Fibroblast of mammary gland (primary cell): ENCODE results near the gene SLC25A11.
"Not testable (repeated sequence)": the region's sequence is repeated elsewhere in the genome, so short reads cannot be mapped to it uniquely, and the experiment has no call there.

Source experiments
- DNase-seq: peaks from one replicate; pipeline ENCODE4 v3.0.0-alpha.2; 2010; ENCODE audit warnings: low read depth
- H3K4me3 ChIP-seq: 2 replicates; pipeline ENCODE4 v1.5.1; 2011; ENCODE audit warnings: low read depth, mild to moderate bottlenecking, low read length, moderate library complexity; ENCODE audit not compliant: control insufficient read depth
- TF ChIP-seq, protein P1 (sequence below): conservative IDR thresholded peaks from 2 replicates; pipeline ENCODE4 v1.5.1; 2011; ENCODE audit warnings: low read depth, low read length, inconsistent platforms; ENCODE audit not compliant: control insufficient read depth, insufficient read depth

The SLC25A11 gene

DNA sequence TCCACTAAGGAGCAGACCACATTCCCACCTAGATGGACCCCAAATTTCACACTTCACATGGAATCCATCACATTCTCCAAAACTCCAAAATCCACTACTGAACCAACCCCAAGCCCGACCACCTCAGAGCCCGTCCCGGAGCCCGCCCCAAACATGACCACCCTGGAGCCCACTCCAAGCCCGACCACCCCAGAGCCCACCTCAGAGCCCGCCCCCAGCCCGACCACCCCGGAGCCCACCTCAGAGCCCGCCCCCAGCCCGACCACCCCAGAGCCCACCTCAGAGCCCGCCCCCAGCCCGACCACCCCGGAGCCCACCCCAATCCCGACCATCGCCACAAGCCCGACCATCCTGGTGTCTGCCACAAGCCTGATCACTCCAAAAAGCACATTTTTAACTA lies 6.2 kb downstream of the SLC25A11 start:
- DNase-seq, result no peak
- no peak overlapping the region for H3K4me3 ChIP-seq
- TF ChIP-seq, protein P1, sequence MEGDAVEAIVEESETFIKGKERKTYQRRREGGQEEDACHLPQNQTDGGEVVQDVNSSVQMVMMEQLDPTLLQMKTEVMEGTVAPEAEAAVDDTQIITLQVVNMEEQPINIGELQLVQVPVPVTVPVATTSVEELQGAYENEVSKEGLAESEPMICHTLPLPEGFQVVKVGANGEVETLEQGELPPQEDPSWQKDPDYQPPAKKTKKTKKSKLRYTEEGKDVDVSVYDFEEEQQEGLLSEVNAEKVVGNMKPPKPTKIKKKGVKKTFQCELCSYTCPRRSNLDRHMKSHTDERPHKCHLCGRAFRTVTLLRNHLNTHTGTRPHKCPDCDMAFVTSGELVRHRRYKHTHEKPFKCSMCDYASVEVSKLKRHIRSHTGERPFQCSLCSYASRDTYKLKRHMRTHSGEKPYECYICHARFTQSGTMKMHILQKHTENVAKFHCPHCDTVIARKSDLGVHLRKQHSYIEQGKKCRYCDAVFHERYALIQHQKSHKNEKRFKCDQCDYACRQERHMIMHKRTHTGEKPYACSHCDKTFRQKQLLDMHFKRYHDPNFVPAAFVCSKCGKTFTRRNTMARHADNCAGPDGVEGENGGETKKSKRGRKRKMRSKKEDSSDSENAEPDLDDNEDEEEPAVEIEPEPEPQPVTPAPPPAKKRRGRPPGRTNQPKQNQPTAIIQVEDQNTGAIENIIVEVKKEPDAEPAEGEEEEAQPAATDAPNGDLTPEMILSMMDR, result no peak

DNA sequence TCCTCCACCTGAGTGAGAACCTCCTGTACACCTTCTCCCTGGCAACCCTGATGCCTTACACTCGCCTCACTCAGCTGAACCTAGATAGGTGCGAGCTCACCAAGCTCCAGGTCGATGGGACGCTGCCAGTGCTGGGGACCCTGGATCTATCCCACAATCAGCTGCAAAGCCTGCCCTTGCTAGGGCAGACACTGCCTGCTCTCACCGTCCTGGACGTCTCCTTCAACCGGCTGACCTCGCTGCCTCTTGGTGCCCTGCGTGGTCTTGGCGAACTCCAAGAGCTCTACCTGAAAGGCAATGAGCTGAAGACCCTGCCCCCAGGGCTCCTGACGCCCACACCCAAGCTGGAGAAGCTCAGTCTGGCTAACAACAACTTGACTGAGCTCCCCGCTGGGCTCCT lies 7.1 kb downstream of the SLC25A11 start:
- no peak for DNase-seq
- TF ChIP-seq, protein P1, result no peak
- no peak overlapping the region for H3K4me3 ChIP-seq

DNA sequence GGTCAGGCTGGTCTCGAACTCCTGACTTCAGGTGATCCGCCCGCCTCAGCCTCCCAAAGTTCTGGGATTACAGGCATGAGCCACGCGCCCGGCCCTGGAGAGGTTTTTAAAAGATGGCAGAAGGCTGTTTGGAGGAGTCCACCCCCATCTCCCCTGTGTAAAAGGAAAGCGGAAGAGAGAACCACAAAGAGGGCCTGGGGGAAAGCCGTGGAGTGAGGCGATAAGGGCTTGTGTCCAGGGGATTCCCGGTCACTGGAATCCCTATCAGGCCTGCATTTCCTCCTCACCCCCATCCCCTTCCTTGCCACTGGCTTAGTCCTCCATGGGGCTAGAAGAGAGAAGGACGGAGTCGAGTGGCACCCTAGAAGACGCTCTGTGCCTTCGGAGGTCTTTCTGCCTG lies 7.9 kb downstream of the SLC25A11 start, which contains the start of gene GP1BA:
TSS of gene GP1BA (plus strand) at position 315 of the 400 bp plus-strand sequence. CDS start 328 bp downstream, outside the sequence.
- no peak within 1 kb of the TSS for H3K4me3 ChIP-seq
- TF ChIP-seq, protein P1, result no peak

DNA sequence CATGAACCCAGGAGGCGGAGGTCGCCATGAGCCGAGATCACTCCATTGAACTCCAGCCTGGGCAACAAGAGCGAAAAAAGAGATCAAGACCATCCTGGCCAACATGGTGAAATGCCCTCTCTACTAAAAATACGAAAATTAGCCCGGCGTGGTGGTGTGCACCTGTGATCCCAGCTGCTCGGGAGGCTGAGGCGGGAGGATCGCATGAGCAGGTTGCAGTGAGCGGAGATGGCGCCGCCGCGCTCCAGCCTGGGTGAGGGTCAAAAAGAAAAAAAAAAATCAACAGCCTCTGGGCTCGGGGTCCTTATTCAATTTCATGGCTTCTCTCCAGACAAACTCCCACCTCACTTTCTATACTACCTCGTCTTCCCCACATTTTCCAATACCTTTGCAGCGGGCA lies 11.0 kb downstream of the SLC25A11 start:
- TF ChIP-seq, protein P1, result no peak
- DNase-seq, result no peak
- no peak overlapping the region for H3K4me3 ChIP-seq

More for the DNA sequence above, 7.9 kb downstream of the SLC25A11 start, which contains the start of gene GP1BA:
- DNase-seq, result no peak

DNA sequence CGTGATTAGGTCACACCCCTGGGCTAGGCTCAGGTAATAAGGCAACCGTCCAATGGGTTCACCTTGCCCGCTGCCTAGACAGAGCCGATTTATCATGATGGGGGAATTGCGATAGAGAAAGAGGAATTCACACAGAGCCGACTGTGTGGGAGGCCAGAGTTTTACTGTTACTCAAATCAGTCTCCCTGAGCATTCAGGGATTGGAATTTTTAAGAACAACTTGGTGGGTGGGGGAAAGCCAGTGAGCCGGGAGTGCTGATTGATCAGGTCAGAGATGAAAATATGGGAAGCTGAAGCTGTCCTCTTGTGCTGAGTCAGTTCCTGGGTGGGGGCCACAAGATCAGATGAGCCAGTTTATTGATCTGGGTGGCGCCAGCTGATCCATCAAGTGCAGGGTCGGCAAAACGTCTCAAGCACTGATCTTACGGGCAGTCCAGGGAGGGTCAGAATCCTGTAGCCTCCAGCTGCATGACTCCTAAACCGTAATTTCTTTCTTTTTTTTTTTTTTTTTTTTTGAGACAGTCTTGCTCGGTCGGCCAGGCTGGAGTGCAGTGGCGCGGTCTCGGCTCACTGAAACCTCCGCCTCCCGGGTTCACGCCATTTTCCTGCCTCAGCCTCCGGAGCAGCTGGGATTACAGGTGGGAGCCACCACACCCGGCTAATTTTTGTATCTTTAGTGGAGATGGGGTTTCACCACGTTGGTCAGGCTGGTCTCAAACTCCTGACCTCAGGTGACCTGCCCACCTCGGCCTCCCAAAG lies 13.1 kb downstream of the SLC25A11 start:
- not testable (repeated sequence) for H3K4me3 ChIP-seq, DNase-seq

DNA sequence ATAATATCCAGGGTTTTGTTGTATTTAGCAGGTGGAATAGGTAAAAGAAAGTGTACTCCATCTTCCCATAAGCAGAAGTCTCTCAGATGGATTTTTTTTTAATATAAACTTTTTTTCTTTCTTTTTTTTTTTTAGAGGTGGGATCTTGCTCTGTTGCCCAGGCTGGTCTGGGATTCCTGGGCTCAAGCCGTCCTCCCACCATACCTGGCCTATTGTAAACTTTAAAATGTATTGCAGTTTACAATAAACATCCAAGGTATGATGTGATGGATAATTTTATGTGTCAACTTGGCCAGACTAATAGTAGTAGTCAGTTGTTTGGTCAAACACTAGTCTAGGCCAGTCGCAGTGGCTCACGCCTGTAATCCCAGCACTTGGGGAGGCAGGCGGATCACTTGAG lies 18.5 kb downstream of the SLC25A11 start:
- DNase-seq, result no peak
- TF ChIP-seq, protein P1, result no peak
- H3K4me3 ChIP-seq, result no peak overlapping the region

DNA sequence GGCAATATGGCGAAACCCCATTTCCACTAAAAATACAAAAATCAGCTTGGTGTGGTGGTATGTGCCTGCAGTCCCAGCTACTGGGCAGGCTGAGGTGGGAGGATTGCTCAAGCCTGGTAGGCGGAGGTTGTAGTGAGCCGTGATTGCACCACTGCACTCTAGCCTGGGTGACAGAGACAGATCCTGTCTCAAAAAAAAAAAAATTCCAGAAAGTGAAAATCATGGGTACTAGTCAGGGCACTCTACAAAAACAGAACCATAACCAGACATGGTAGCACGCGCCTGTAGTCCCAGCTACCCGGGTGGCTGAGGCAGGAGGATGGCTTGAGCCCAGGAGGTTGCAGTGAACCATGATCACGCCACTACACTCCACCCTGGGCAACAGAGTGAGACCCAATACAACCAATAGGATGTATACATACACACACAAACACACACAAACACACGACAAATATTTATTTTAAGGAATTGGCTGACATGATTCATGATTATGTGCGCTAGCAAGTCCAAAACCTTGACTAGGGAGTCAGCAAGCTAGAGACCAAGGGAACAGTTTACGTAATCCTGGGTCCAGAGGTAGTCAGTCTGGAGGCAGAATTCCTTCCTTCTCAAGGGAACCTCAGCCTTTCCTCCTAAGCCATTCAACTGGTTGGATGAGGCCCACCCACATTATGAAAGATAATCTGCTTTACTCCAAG lies 19.3 kb downstream of the SLC25A11 start:
- peak; percentile 58 for DNase-seq
- TF ChIP-seq, protein P1, result no peak
- no peak overlapping the region for H3K4me3 ChIP-seq
